ENCODE data around the gene VPS18. TPM values are rescaled to one million over a fixed set of nuclear protein-coding genes. Genes with fewer than 3 reads are reported as not detected.

The VPS18 gene
- total RNA-seq, 2 donors from 2014 or later: 13.6 to 18.4 TPM

DNA sequence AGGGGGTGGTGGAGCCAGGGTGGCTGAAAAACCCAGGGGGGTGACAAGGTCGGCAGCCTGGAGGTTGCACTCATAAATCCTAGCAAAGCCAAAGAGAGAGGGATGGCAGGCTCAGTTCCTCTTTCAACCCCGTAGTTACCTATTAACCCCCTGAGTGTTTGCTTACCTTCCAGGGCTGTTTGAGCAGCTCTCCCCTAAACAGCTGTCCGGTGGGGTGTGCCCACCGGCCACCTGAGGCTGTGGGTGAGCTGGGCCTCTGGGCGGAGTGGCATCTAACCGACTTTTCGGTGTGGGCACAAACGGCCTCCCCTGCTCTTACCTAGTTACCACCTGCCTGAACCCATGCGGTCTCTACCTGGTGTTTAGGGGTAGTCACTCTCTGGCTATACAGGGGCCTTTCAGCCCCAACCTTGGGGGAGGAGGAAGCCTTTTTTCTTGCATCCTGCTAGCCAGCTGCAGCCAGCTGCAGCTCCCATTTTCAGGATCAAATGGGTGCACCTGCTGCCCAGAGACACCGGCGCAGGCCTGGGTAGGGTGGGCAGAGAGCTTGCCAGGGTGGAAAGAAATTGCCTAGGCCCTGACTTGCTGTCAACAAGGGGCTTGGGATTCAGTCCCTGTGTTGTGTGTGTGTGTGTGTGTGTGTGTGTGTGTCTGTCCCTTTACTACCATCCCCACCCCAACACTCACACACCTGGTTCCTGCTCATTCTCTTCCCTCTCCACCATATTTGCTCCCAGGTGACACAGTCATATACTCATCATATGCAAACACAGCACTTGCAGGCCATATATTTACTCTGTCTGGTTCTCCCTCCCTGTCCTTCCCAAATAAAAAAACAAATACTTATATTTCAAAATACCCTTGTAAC, 38.6 kb downstream of the VPS18 start:
- no peak overlapping the region for H3K4me3 Mint-ChIP-seq
- peaks cover 5% of the 10 kb centered on the region for H3K36me3 Mint-ChIP-seq (ENCODE audit: low read depth)
- H3K27ac Mint-ChIP-seq: no peak overlapping the region
- peaks cover 44% of the 10 kb centered on the region for H3K27me3 Mint-ChIP-seq
- no peaks in the 10 kb centered on the region for H3K9me3 ChIP-seq (ENCODE audit: control insufficient read depth, low read length, poor library complexity, severe bottlenecking)
- ATAC-seq: no peak
- H3K4me1 Mint-ChIP-seq: peaks cover 22% of the 10 kb centered on the region
- no peak for DNase-seq

DNA sequence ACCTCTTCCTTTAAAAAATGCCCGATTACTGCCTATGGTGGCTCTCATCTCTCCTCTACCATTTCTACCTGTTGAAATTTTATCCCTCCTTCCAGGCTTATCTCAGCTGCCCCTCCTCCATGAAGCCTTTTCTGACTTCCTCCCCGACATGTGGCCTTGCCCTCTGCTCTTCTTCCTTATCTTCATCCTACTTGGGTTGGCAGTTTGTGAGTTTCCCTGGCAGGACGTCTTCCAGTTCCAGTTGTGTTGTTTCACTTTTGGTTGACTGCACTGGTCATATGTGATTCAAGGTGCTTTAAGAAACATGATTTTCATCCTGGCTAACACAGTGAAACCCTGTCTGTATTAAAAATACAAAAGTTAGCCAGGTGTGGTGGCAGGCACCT, 39.3 kb downstream of the VPS18 start:
- Mint-ChIP-seq H3K4me1 (peaks cover 25% of the 10 kb centered on the region), H3K27me3 (peaks cover 44% of the 10 kb centered on the region), H3K4me3 (no peak overlapping the region), H3K36me3 (ENCODE audit: low read depth) (peaks cover 5% of the 10 kb centered on the region), H3K27ac (no peak overlapping the region)
- no peaks in the 10 kb centered on the region for H3K9me3 ChIP-seq (ENCODE audit: control insufficient read depth, low read length, poor library complexity, severe bottlenecking)
- DNase-seq (no peak), ATAC-seq (no peak)

DNA sequence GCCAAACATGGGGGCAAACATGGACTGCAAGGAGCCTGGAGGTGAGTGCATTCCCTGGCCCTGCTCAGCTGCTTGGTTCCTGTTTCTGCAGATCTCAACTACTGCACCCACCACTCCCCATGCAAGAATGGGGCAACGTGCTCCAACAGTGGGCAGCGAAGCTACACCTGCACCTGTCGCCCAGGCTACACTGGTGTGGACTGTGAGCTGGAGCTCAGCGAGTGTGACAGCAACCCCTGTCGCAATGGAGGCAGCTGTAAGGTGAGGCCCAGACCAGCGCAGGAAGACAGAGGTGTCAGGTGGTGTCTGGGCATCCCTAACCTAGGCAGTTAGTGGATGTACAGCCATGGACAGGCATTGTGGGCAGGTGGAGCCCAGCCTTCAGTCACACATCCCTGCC, 40.2 kb downstream of the VPS18 start:
- ATAC-seq (no peak), DNase-seq (no peak)
- no peak overlapping the region for H3K27ac Mint-ChIP-seq
- peaks cover 22% of the 10 kb centered on the region for H3K4me1 Mint-ChIP-seq
- peaks cover 5% of the 10 kb centered on the region for H3K36me3 Mint-ChIP-seq (ENCODE audit: low read depth)
- no peaks in the 10 kb centered on the region for H3K9me3 ChIP-seq (ENCODE audit: control insufficient read depth, low read length, poor library complexity, severe bottlenecking)
- peaks cover 40% of the 10 kb centered on the region for H3K27me3 Mint-ChIP-seq
- no peak overlapping the region for H3K4me3 Mint-ChIP-seq

DNA sequence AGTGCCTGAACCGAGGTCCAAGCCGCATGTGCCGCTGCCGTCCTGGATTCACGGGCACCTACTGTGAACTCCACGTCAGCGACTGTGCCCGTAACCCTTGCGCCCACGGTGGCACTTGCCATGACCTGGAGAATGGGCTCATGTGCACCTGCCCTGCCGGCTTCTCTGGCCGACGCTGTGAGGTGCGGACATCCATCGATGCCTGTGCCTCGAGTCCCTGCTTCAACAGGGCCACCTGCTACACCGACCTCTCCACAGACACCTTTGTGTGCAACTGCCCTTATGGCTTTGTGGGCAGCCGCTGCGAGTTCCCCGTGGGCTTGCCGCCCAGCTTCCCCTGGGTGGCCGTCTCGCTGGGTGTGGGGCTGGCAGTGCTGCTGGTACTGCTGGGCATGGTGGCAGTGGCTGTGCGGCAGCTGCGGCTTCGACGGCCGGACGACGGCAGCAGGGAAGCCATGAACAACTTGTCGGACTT, 42.0 kb downstream of the VPS18 start:
- no peak for ATAC-seq
- Mint-ChIP-seq H3K27me3 (peaks cover 23% of the 10 kb centered on the region), H3K4me1 (peaks cover 17% of the 10 kb centered on the region), H3K4me3 (no peak overlapping the region), H3K36me3 (ENCODE audit: low read depth) (no peaks in the 10 kb centered on the region), H3K27ac (no peak overlapping the region)
- no peaks in the 10 kb centered on the region for H3K9me3 ChIP-seq (ENCODE audit: control insufficient read depth, low read length, poor library complexity, severe bottlenecking)
- DNase-seq: no peak

DNA sequence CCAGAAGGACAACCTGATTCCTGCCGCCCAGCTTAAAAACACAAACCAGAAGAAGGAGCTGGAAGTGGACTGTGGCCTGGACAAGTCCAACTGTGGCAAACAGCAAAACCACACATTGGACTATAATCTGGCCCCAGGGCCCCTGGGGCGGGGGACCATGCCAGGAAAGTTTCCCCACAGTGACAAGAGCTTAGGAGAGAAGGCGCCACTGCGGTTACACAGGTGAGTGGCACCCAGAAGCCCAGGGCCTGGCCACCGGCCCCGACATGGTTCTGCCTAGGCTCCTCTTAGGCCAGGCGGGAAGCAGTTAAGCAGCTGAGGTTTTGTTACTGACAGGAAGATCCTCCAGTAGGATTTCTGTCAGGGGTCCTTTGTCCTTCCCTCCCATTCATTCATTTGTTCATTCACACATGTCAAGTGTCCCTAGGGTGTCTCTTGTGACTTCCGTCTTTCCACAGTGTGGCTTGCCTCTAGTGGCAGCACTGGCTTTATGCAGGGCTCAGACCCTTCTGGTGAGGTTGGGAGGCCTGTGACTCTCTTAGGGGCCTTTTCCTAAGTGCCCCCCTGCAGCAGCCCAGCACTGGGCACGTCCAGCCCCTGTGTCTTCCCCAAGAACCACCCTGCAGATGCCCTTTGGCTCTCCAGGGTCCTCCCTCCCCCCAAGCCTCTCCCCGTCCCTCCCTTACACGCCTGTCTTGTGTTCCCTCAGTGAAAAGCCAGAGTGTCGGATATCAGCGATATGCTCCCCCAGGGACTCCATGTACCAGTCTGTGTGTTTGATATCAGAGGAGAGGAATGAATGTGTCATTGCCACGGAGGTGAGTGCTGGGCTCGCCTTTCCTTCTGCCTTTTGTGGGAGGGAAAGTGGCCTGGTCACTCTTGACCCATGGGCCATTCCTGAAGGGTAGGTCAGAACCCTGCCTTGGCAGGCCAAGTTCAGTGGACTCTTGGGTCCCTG, 42.7 kb downstream of the VPS18 start:
- Mint-ChIP-seq H3K27ac (no peak overlapping the region), H3K4me1 (peaks cover 19% of the 10 kb centered on the region), H3K36me3 (ENCODE audit: low read depth) (no peaks in the 10 kb centered on the region), H3K4me3 (no peak overlapping the region), H3K27me3 (peaks cover 16% of the 10 kb centered on the region)
- no peaks in the 10 kb centered on the region for H3K9me3 ChIP-seq (ENCODE audit: control insufficient read depth, low read length, poor library complexity, severe bottlenecking)
- no peak for DNase-seq
- ATAC-seq: no peak

DNA sequence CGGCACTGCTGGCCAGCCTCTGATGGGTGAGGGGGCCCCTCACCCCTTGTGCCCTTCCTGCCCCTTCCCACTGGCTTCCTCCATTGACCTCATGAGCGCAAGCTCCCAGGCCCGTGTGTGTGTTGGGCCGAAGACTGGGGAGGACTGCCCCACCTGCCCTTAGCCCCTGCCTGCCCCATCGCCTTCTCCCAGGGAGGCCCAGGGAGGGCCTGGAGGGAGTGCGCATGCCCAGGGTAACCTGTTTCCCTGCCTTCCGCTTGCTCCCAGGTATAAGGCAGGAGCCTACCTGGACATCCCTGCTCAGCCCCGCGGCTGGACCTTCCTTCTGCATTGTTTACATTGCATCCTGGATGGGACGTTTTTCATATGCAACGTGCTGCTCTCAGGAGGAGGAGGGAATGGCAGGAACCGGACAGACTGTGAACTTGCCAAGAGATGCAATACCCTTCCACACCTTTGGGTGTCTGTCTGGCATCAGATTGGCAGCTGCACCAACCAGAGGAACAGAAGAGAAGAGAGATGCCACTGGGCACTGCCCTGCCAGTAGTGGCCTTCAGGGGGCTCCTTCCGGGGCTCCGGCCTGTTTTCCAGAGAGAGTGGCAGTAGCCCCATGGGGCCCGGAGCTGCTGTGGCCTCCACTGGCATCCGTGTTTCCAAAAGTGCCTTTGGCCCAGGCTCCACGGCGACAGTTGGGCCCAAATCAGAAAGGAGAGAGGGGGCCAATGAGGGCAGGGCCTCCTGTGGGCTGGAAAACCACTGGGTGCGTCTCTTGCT, 43.7 kb downstream of the VPS18 start:
- H3K4me1 Mint-ChIP-seq: peaks cover 25% of the 10 kb centered on the region
- H3K36me3 Mint-ChIP-seq (ENCODE audit: low read depth): no peaks in the 10 kb centered on the region
- ATAC-seq (peak; percentile 61), DNase-seq (no peak)
- H3K9me3 ChIP-seq (ENCODE audit: control insufficient read depth, low read length, poor library complexity, severe bottlenecking): no peaks in the 10 kb centered on the region
- H3K27ac Mint-ChIP-seq: no peak overlapping the region
- H3K27me3 Mint-ChIP-seq: peaks cover 9% of the 10 kb centered on the region
- H3K4me3 Mint-ChIP-seq: no peak overlapping the region

DNA sequence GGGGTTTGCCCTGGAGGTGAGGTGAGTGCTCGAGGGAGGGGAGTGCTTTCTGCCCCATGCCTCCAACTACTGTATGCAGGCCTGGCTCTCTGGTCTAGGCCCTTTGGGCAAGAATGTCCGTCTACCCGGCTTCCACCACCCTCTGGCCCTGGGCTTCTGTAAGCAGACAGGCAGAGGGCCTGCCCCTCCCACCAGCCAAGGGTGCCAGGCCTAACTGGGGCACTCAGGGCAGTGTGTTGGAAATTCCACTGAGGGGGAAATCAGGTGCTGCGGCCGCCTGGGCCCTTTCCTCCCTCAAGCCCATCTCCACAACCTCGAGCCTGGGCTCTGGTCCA, 44.3 kb downstream of the VPS18 start:
- H3K27ac Mint-ChIP-seq: no peak overlapping the region
- no peak for ATAC-seq
- peaks cover 3% of the 10 kb centered on the region for H3K27me3 Mint-ChIP-seq
- no peak for DNase-seq
- no peak overlapping the region for H3K4me3 Mint-ChIP-seq
- peaks cover 28% of the 10 kb centered on the region for H3K4me1 Mint-ChIP-seq
- no peaks in the 10 kb centered on the region for H3K9me3 ChIP-seq (ENCODE audit: control insufficient read depth, low read length, poor library complexity, severe bottlenecking)
- no peaks in the 10 kb centered on the region for H3K36me3 Mint-ChIP-seq (ENCODE audit: low read depth)

DNA sequence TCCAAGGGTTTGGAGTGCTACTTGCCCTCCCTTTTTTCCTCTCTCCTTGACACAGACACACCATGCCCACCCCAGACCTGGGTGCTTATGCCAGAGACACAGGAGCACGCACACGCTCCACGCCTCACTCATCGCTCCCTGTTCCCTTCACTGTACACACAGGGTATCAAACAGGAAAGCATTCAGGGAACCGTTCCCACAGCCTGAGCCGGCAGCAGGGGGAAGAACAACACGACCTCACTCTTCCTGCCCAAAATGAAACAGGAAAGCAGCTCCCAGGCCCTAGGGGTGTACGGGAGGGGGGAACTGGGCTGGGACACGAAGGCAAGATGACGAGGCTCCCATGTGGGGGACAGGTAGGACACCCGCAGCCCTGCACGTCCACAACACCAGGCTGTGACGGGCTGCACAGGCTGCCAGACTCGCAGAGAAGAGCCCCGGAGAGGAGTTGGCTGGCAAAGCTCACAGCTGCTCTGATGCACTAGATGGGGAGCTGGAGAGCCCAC, 46.1 kb downstream of the VPS18 start:
- no peak for ATAC-seq

DNA sequence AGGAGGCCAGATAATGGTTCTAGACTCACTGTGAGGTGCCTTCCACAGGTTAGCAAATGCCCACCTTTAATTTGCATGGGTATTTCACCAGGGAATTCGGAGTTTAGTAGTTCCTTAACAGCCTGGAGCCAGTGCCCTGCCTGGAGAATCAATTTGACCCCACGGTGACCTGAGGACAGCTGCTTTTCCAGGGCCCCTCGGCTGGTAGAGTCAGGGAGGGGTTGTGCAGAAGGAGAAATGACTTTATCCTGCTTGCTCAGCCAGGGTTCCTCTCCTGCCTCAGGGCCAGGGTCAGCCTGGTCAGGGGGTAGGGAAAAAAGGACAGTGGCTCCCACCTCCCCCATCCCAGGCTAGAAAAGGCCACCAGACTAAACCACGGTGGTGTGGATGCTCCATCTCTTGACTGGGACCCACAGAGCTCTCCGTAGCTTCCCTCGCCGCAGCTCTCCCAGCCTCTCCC, 46.8 kb downstream of the VPS18 start:
- H3K9me3 ChIP-seq (ENCODE audit: control insufficient read depth, low read length, poor library complexity, severe bottlenecking): no peaks in the 10 kb centered on the region
- H3K27me3 Mint-ChIP-seq: no peaks in the 10 kb centered on the region
- H3K4me3 Mint-ChIP-seq: peak overlapping the region; percentile 78
- peak overlapping the region; percentile 72 for H3K27ac Mint-ChIP-seq
- ATAC-seq (no peak), DNase-seq (no peak)
- no peaks in the 10 kb centered on the region for H3K36me3 Mint-ChIP-seq (ENCODE audit: low read depth)
- H3K4me1 Mint-ChIP-seq: peaks cover 28% of the 10 kb centered on the region

More for the DNA sequence above, 46.1 kb downstream of the VPS18 start:
- H3K27ac Mint-ChIP-seq: peak overlapping the region; percentile 72
- peak overlapping the region; percentile 78 for H3K4me3 Mint-ChIP-seq
- H3K9me3 ChIP-seq (ENCODE audit: control insufficient read depth, low read length, poor library complexity, severe bottlenecking): no peaks in the 10 kb centered on the region
- H3K27me3 Mint-ChIP-seq: no peaks in the 10 kb centered on the region
- H3K4me1 Mint-ChIP-seq: peaks cover 28% of the 10 kb centered on the region
- no peaks in the 10 kb centered on the region for H3K36me3 Mint-ChIP-seq (ENCODE audit: low read depth)
- no peak for DNase-seq

DNA sequence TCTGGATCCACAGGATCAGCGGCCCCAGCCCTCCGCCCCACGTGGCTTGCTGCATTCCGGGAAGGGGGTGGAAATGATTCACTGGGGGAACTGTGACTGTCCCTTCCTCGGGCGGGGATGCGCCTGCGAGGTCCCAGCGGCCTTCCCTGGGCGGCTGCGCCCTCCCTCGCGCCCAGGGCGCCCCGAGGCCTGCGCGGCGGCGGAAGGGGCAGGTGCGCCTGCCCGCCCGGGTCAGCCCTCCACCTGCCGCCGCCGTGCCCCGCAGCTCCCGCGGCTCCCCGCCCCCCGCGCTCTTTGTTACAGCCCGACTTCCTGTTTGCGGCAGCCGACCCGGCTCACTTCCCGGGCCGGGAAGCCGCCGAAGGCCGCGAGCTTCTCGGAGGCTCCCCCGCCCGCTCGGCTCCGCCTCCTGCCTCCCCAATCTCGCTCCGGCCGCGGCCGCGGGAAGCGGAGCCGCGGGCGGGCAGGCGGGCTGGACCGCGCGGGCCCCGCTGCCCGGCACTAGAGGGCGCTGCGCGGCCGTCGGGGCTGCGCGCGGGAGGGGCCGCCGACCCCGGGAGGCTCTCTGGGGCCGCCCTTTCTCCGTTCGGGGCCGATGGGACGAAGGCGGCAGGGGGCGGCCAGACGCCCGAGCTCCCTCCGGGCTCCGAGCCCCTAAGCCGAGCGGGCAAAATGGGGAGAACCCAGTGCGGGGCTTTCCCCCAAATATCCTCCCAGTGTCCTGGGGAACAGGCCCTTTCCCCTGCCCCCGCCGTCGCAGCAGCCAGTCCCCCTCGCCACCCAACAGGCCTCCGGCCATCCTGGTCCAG, 47.5 kb downstream of the VPS18 start:
- Mint-ChIP-seq H3K36me3 (ENCODE audit: low read depth) (no peaks in the 10 kb centered on the region), H3K4me3 (peak overlapping the region; percentile 85), H3K27me3 (no peaks in the 10 kb centered on the region), H3K27ac (peak overlapping the region; percentile 72), H3K4me1 (peaks cover 28% of the 10 kb centered on the region)
- H3K9me3 ChIP-seq (ENCODE audit: control insufficient read depth, low read length, poor library complexity, severe bottlenecking): no peaks in the 10 kb centered on the region
- DNase-seq (peak; percentile 52 to 65 (median 58)), ATAC-seq (peak; percentile 73)

DNA sequence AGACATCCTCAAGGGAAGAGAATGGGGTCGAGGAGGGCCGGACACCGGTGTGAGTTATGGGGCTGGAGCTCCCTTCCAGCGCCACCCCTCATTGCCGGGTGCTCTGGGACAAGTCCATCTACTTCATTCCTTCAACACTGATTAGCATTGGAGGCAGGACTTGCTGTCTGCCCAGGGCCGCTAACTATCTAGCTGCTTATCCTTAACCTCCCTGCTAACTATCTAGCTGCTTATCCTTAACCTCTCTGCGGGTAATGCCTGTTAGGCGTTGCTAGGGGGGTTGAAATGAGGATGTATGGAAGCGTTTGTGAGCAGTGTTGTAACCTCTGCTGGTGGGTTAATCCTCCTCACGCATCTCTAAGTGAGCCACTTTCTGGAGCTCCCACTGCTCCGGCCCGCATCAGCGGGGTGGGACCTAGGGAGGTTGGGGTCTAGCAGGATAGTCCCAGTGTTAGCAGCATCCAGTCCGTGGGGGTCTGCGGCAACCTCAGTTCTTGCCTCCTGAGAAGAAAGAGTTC, 48.1 kb downstream of the VPS18 start:
- ATAC-seq (peak; percentile 1), DNase-seq (no peak)
- Mint-ChIP-seq H3K27ac (peak overlapping the region; percentile 69), H3K4me3 (peak overlapping the region; percentile 85), H3K4me1 (peaks cover 28% of the 10 kb centered on the region), H3K36me3 (ENCODE audit: low read depth) (no peaks in the 10 kb centered on the region), H3K27me3 (no peaks in the 10 kb centered on the region)
- no peaks in the 10 kb centered on the region for H3K9me3 ChIP-seq (ENCODE audit: control insufficient read depth, low read length, poor library complexity, severe bottlenecking)

DNA sequence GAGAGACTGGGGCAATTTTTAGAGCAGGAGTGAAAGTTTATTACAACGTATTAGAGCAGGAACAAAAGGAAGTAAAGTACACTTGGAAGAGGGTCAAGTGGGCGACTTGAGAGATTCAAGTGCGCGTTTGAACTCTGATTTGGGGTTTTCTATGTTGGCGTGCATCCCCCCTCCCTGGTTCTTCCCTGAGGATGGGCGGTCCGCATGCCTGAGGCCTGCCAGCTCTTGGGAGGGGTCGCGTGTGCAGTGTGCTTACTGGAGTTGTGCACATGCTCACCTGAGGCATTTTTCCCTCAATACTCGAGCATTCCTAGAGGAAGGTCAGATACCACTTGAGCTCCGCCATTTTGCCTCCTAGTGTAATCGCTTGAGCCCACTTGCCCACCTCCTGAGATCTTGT, 48.6 kb downstream of the VPS18 start:
- ATAC-seq (no peak), DNase-seq (no peak)
- Mint-ChIP-seq H3K4me1 (peaks cover 28% of the 10 kb centered on the region), H3K27ac (peak overlapping the region; percentile 69), H3K27me3 (no peaks in the 10 kb centered on the region), H3K4me3 (peak overlapping the region; percentile 85), H3K36me3 (ENCODE audit: low read depth) (no peaks in the 10 kb centered on the region)
- H3K9me3 ChIP-seq (ENCODE audit: control insufficient read depth, low read length, poor library complexity, severe bottlenecking): no peaks in the 10 kb centered on the region
